Medulla oblongata (tissue), 1 donor: ENCODE data around the gene PTGS1.
"Not testable (repeated sequence)": the region's sequence is repeated elsewhere in the genome, so short reads cannot be mapped to it uniquely, and the experiment has no call there.

Experiments used
- DNase-seq: peaks from one replicate; pipeline ENCODE4 v3.0.0-alpha.2; 2015; ENCODE audit errors: extremely low spot score

Gene PTGS1

GRCh38 chr9:122347348-122348287 is 23.2 kb upstream of the PTGS1 start:
- DNase-seq = no peak

- DNase-seq = no peak
These were observed 22.5 kb upstream of the PTGS1 start for GRCh38 chr9:122348288-122348777.

- DNase-seq = no peak
These were observed 22.0 kb upstream of the PTGS1 start for GRCh38 chr9:122348791-122349190.

GRCh38 chr9:122349201-122349600 is 21.6 kb upstream of the PTGS1 start:
- no peak for DNase-seq

GRCh38 chr9:122350577-122351355 is 20.1 kb upstream of the PTGS1 start:
- peak; percentile 90 for DNase-seq

GRCh38 chr9:122354536-122355199 is 16.2 kb upstream of the PTGS1 start:
- peak; percentile 69 for DNase-seq

- DNase-seq = no peak
These were observed 15.4 kb upstream of the PTGS1 start for GRCh38 chr9:122355336-122355875.

GRCh38 chr9:122356627-122357026 is 14.2 kb upstream of the PTGS1 start:
- DNase-seq = no peak

- DNase-seq = no peak
These were observed 9.9 kb upstream of the PTGS1 start for GRCh38 chr9:122360891-122361290.

GRCh38 chr9:122363131-122363530 is 7.7 kb upstream of the PTGS1 start:
- DNase-seq = not testable (repeated sequence)

- no peak for DNase-seq
These were observed 6.6 kb upstream of the PTGS1 start for GRCh38 chr9:122364117-122364782.

GRCh38 chr9:122364783-122365150 is 6.1 kb upstream of the PTGS1 start:
- no peak for DNase-seq

GRCh38 chr9:122366074-122366660 is 4.7 kb upstream of the PTGS1 start:
- DNase-seq = no peak

GRCh38 chr9:122367065-122367464 is 3.8 kb upstream of the PTGS1 start:
- no peak for DNase-seq

GRCh38 chr9:122367774-122368460 is 2.9 kb upstream of the PTGS1 start:
- no peak for DNase-seq

- DNase-seq = no peak
These were observed 2.2 kb upstream of the PTGS1 start for GRCh38 chr9:122368642-122369041.

GRCh38 chr9:122370303-122370702 is 521 bp upstream of the PTGS1 start:
- peak; percentile 54 for DNase-seq

- no peak for DNase-seq
These were observed 1.0 kb downstream of the PTGS1 start for GRCh38 chr9:122371846-122372245.

GRCh38 chr9:122372856-122373845 is 2.3 kb downstream of the PTGS1 start:
- no peak for DNase-seq
